Esophagus (tissue), 2 donors: ENCODE data around the gene CREBBP. TPM values are rescaled to one million over a fixed set of nuclear protein-coding genes. Genes with fewer than 3 reads are reported as not detected.

Experiments
- H3K27ac ChIP-seq, 2 donors: one replicate each; pipeline ENCODE4 v1.5.1; 2013; ENCODE audit warnings: low read depth in 2 of 2, mild to moderate bottlenecking in 2 of 2, inconsistent platforms in 1 of 2, low read length in 1 of 2, moderate library complexity in 1 of 2
- H3K27me3 ChIP-seq, 2 donors: one replicate each; pipeline ENCODE4 v1.6.1; 2013; ENCODE audit warnings: low read length in 2 of 2, control low read depth in 1 of 2, mild to moderate bottlenecking in 1 of 2; ENCODE audit not compliant: insufficient read depth in 2 of 2, control insufficient read depth in 1 of 2
- H3K36me3 ChIP-seq, 2 donors: one replicate each; pipeline ENCODE4 v1.6.1; 2013; ENCODE audit warnings: low read length in 1 of 2; ENCODE audit not compliant: control insufficient read depth in 2 of 2, insufficient read depth in 2 of 2
- H3K4me1 ChIP-seq, 2 donors: one replicate each; pipeline ENCODE4 v1.6.1; 2013; ENCODE audit warnings: low read length in 1 of 2; ENCODE audit not compliant: control insufficient read depth in 2 of 2, insufficient read depth in 2 of 2
- H3K4me3 ChIP-seq, 2 donors: one replicate each; pipeline ENCODE4 v1.5.1; 2013; ENCODE audit warnings: low read length in 2 of 2, mild to moderate bottlenecking in 2 of 2, low read depth in 1 of 2, moderate library complexity in 1 of 2
- H3K9me3 ChIP-seq, 2 donors: one replicate each; pipeline ENCODE4 v1.6.1; 2013; ENCODE audit warnings: mild to moderate bottlenecking in 2 of 2, low read depth in 1 of 2, low read length in 1 of 2, moderate library complexity in 1 of 2; ENCODE audit not compliant: control insufficient read depth in 2 of 2, insufficient read depth in 1 of 2
- WGBS, 2 donors: extraction: QIAGEN DNeasy Blood & Tissue Kit; methylation state at CpG; one replicate each; pipeline ENCODE4 v1.1.7; 2013; 5-methylcytosine and 5-hydroxymethylcytosine counted together
- polyA plus RNA-seq, 2 donors: library from polyadenylated mRNA; stranded (reverse); fragments of 200-250 nt; gene quantifications; one replicate each; pipeline ENCODE4 v1.2.3, GENCODE V29; 2013
- donor health status: healthy with polysubstance abuse.
- donor health status: Bipolar disorder and iron deficiency.

The CREBBP gene
- polyA plus RNA-seq, 2 donors: 8.4 to 20.2 TPM

DNA sequence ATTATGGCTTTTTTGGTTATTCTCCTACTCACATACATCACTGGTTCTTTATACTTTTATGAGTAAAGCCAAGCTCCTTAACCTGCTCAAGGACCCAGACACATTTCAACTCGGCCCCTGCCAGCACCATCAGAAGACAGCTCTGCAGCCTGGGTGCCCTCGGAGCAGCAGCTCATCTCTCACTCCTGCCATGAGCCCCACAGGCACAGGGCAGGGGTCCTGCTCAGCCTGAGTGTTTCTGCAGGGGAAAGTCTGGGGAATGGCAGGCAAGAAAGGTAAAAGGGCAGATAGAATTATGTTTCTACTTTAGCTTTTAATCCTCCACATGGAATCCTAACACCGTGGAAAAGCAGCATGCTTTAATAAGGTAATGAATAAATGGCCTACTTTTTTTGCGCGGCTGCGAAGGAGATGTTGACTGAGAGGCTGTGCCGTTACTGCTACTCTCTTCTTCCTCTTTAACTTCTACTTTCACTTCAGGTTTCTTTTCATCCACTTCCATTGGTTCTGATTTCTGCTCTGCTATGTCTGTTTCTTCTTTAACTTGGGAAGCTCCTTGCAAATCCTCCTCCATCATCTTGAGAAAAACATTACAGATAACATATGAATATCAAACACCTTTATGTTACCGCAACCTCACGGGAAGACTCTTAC lies 113.1 kb downstream of the CREBBP start:
- 92 to 95% methylated on average over 9 of the region's 9 CpGs for WGBS, 2 donors
- Histone ChIP-seq H3K4me1 (peaks cover 0 to 2% of the 10 kb centered on the region in 2 donors), H3K9me3 (no peaks in the 10 kb centered on the region)

DNA sequence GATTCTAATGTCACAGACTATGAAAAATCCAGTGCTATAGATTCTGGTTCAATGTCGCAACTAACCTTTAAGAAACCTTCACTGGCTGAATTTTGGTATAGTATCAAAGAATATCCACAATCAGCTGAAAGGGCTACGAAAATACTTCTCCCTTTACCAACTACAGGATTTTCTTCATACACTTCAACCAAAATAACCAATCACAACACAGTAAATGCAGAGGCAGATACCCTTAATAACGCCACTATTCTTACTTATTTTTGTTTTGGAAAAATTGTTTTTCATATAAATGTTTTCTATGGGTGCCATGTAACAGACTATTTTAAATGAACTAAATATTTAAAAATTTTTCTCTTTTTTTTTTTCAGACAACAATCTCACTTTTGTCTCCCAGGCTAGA lies 114.3 kb downstream of the CREBBP start:
- H3K36me3 ChIP-seq: peaks cover 12 to 34% of the 10 kb centered on the region in 2 donors
- no peak overlapping the region for H3K27ac ChIP-seq
- WGBS, 2 donors: 93 to 95% methylated on average over 3 of the region's 3 CpGs

More for the DNA sequence above, 113.1 kb downstream of the CREBBP start:
- Histone ChIP-seq H3K27me3 (no peaks in the 10 kb centered on the region), H3K4me3 (no peak overlapping the region), H3K36me3 (peaks cover 10 to 29% of the 10 kb centered on the region in 2 donors), H3K27ac (no peak overlapping the region)

DNA sequence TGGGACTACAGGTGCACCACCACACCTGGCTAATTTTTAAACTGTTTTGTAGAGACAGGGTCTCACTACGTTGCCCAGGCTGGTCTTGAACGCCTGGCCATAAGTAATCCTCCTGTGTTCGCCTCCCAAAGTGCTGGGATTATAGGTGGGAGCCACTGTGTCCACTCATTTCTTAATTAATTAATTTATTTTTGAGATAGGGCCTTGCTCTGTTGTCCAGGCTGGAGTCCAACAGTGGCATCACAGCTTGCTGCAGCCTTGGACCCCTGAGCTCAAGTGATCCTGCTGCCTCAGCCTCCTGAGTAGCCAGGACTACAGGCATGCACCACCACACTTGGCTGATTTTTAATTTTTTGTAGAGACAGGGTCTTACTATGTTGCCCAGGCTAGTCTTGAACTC lies 116.1 kb downstream of the CREBBP start:
- Histone ChIP-seq H3K27me3 (no peaks in the 10 kb centered on the region), H3K4me3 (no peak overlapping the region), H3K4me1 (no peaks in the 10 kb centered on the region), H3K27ac (no peak overlapping the region), H3K36me3 (peaks cover 12 to 25% of the 10 kb centered on the region in 2 donors), H3K9me3 (no peaks in the 10 kb centered on the region)
- 98% methylated on average over 3 of the region's 3 CpGs for WGBS, 2 donors

More for the DNA sequence above, 114.3 kb downstream of the CREBBP start:
- no peak overlapping the region for H3K4me3 ChIP-seq
- no peaks in the 10 kb centered on the region for H3K9me3 ChIP-seq
- H3K27me3 ChIP-seq: no peaks in the 10 kb centered on the region
- H3K4me1 ChIP-seq: peaks cover 0 to 2% of the 10 kb centered on the region in 2 donors

DNA sequence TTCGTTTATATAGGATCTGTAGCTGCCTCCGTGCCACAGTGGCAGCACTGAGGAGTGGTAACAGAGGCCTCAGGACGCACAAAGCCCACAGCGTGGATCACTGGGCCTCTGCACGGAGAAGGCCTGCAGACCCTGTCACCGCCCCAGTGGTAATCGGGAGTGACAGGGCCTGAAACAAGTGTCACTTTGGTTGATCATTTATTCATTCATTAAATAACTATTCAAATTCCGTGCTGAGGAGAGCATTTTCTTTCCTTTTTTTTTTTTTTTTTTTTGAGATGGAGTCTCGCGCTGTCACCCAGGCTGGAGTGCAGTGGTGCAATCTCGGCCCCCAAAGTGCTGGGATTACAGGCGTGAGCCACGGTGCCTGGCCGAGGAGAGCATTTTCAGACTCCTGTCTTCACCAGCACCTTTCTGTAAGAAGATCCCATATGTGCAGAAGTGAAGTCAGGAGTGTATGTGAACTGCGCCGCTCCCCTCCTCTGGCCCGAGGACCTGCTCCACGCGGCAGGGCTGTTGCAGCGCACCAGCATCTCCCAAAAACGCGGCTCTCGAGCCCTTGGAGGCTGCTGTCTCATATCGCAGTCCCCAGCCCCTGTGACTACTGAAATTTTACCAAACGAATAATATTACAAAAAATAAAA lies 118.3 kb downstream of the CREBBP start:
- Histone ChIP-seq H3K4me3 (no peak overlapping the region), H3K27me3 (no peaks in the 10 kb centered on the region), H3K36me3 (peaks cover 14 to 23% of the 10 kb centered on the region in 2 donors), H3K9me3 (no peaks in the 10 kb centered on the region), H3K27ac (no peak overlapping the region), H3K4me1 (no peaks in the 10 kb centered on the region)
- WGBS, 2 donors: 88 to 92% methylated on average over 25 of the region's 25 CpGs

DNA sequence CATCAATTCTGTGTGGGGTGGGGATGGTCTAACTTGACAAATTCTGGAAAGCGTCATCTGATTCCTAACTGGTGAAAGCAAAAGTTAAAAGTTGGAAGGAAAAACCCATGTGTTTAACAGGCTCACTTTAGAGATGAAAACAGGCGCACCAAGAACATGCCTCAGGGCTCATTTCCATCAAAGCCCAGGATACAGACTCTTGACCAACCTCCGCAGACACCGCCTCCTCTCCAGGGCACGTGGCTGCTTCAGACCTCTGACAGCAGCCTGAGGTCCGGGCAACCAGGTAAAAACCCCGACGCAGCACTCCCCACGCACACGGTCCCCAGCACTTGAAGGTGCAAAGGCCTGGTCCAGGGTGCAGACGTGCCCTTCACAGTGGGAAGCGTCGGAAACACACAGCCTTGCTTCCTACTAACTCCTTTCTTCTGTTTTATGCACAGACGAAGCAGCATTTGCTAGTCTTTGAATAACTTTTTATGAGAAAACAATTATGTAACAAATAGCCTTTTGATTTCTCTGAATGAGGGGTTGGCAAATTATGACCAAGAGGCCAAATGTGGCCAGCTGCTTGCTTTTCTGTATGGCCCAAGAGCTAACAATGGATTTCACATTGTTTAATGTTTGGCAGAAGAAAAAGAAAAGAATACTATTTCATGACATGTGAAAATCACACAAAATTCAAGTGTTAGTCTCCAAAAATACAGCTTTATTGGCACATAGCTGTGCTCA lies 119.0 kb downstream of the CREBBP start:
- Histone ChIP-seq H3K4me3 (no peak overlapping the region), H3K9me3 (no peaks in the 10 kb centered on the region), H3K4me1 (no peaks in the 10 kb centered on the region), H3K36me3 (peaks cover 11 to 22% of the 10 kb centered on the region in 2 donors), H3K27ac (no peak overlapping the region), H3K27me3 (no peaks in the 10 kb centered on the region)
- WGBS, 2 donors: 84 to 87% methylated on average over 14 of the region's 14 CpGs

DNA sequence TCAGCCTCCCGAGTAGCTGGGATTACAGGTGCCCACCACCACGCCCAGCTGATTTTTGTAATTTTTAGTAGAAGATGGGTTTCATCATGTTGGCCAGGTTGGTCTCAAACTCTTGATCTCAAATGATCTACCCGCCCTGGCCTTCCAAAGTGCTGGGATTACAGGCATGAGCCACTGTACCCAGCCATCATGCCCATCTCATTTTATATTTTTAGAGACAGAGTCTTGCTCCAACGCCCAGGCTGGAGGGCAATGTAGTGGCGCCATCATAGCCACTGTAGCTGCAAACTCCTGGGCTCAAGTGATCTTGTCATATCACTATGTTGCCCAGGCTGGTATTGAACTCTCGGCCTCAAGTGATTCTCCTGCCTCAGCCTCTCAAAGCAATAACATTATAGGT lies 120.0 kb downstream of the CREBBP start:
- no peaks in the 10 kb centered on the region for H3K4me1 ChIP-seq
- H3K4me3 ChIP-seq: no peak overlapping the region
- no peaks in the 10 kb centered on the region for H3K27me3 ChIP-seq
- H3K9me3 ChIP-seq: no peaks in the 10 kb centered on the region
- peaks cover 11 to 24% of the 10 kb centered on the region in 2 donors for H3K36me3 ChIP-seq
- WGBS, 2 donors: 98 to 99% methylated on average over 6 of the region's 6 CpGs
- H3K27ac ChIP-seq: no peak overlapping the region

DNA sequence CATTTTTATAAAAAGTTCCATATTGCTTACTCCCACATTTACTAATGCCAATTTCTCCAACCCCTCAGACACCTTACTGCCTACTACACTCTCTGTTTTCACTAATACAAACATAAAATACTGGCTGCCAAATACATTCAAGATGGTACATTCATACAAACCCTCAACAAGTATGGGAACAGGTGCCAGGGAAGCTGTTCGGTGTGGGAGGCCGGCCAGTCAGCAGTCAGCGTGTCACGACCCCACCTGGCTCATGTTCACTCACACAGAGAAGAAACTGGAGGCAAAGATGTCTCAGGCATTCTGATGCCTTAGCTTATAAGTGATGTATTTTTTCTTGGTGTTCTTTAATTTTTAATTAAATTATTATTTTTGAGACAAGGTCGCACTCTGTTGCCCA lies 120.8 kb downstream of the CREBBP start:
- Histone ChIP-seq H3K9me3 (no peaks in the 10 kb centered on the region), H3K4me1 (no peaks in the 10 kb centered on the region), H3K27me3 (no peaks in the 10 kb centered on the region), H3K36me3 (peaks cover 11 to 23% of the 10 kb centered on the region in 2 donors), H3K4me3 (no peak overlapping the region), H3K27ac (no peak overlapping the region)
- 84 to 89% methylated on average over 5 of the region's 5 CpGs for WGBS, 2 donors

DNA sequence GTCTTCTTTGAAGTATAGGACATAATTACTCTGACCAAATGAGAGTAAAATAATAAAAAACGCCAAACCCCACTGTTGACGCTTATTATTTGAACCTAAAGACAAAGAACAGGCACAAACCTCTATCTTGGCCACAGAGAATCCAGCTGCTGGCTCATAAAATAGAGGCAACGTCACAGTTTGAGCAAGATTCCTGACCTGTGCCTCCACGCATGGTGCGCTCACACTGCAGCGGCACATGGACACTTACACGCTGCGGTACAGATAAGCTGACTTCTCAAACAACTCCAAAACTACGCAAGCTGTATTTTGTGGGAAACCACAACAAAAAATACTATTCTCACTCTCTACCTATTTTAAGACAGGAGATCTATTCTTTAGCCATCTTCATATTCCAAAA lies 124.4 kb downstream of the CREBBP start:
- Histone ChIP-seq H3K27me3 (no peaks in the 10 kb centered on the region), H3K4me3 (no peak overlapping the region), H3K27ac (no peak overlapping the region), H3K36me3 (peaks cover 11 to 25% of the 10 kb centered on the region in 2 donors), H3K9me3 (no peaks in the 10 kb centered on the region), H3K4me1 (no peaks in the 10 kb centered on the region)
- 95% methylated on average over 9 of the region's 9 CpGs for WGBS, 2 donors

DNA sequence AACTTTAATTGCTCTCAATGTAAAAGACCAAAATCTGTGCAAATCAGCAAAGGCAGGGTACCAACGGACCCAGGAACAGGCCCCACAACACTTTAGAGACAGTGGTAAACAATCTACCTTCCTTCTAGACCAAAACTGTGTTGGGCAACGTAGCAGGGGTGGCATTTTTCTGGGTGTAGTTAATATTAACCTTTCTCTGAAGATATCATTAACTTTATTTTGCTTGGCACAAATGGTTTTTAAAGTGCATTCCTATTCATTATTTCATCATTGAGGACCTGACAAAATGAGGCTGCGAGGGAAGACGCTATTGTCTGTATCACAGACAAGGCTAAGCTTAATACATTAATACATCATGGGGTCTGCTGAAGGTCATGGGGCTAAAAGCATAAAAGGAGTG lies 125.3 kb downstream of the CREBBP start:
- no peaks in the 10 kb centered on the region for H3K4me1 ChIP-seq
- H3K27ac ChIP-seq: no peak overlapping the region
- 85 to 90% methylated on average over 4 of the region's 4 CpGs for WGBS, 2 donors
- H3K36me3 ChIP-seq: peaks cover 11 to 27% of the 10 kb centered on the region in 2 donors
- H3K9me3 ChIP-seq: no peaks in the 10 kb centered on the region
- H3K27me3 ChIP-seq: no peaks in the 10 kb centered on the region
- no peak overlapping the region for H3K4me3 ChIP-seq
